Small intestine (tissue), 7 donors: Measurements from ENCODE around the gene PYDC1. TPM values are rescaled to one million over a fixed set of nuclear protein-coding genes. Genes with fewer than 3 reads are reported as not detected.

ENCODE experiments used
- DNase-seq, 2 donors: peaks; one replicate each; pipeline versions ENCODE4 v3.0.0 to v3.0.0-alpha.2; 2013
- FAIRE-seq: peaks from 2 replicates; lab custom pipeline; 2012; peaks lifted over from hg19 to GRCh38; lab: Jason Lieb, UNC
- H3K27ac ChIP-seq, 3 donors: one replicate each; pipeline ENCODE4 v1.5.1; 2013; ENCODE audit warnings: low read length in 2 of 3, mild to moderate bottlenecking in 2 of 3, control low read depth in 1 of 3, inconsistent platforms in 1 of 3, low read depth in 1 of 3, moderate library complexity in 1 of 3
- H3K27me3 ChIP-seq, 3 donors: one replicate each; pipeline ENCODE4 v1.6.1; 2013; ENCODE audit warnings: low read length in 3 of 3, inconsistent platforms in 1 of 3; ENCODE audit not compliant: control insufficient read depth in 3 of 3, insufficient read depth in 3 of 3
- H3K36me3 ChIP-seq, 3 donors: one replicate each; pipeline ENCODE4 v1.6.1; 2013; ENCODE audit warnings: low read length in 3 of 3, inconsistent platforms in 1 of 3, low read depth in 1 of 3, mild to moderate bottlenecking in 1 of 3, moderate library complexity in 1 of 3; ENCODE audit not compliant: control insufficient read depth in 3 of 3, insufficient read depth in 2 of 3
- H3K4me1 ChIP-seq, 3 donors: one replicate each; pipeline ENCODE4 v1.6.1; 2013; ENCODE audit warnings: low read length in 2 of 3, inconsistent platforms in 1 of 3, low read depth in 1 of 3, mild to moderate bottlenecking in 1 of 3, moderate library complexity in 1 of 3; ENCODE audit not compliant: control insufficient read depth in 3 of 3, insufficient read depth in 2 of 3
- H3K4me3 ChIP-seq, 3 donors: one replicate each; pipeline ENCODE4 v1.5.1; 2013; ENCODE audit warnings: low read length in 3 of 3, control low read depth in 1 of 3, inconsistent platforms in 1 of 3, low read depth in 1 of 3, mild to moderate bottlenecking in 1 of 3, moderate library complexity in 1 of 3
- H3K9me3 ChIP-seq, 2 donors: one replicate each; pipeline ENCODE4 v1.6.1; 2013; ENCODE audit warnings: low read depth in 1 of 2, low read length in 1 of 2; ENCODE audit not compliant: control insufficient read depth in 2 of 2, insufficient read depth in 1 of 2
- WGBS, 3 donors: extraction: QIAGEN DNeasy Blood & Tissue Kit; methylation state at CpG; one replicate each; pipeline ENCODE4 v1.1.7; 2013; 5-methylcytosine and 5-hydroxymethylcytosine counted together
- polyA plus RNA-seq, 4 donors: library from polyadenylated mRNA; stranded (reverse) in 3 of 4; unstranded in 1 of 4; fragments of 200-250 nt in 3 of 4; fragments of 120-200 nt in 1 of 4; gene quantifications; one replicate each; pipeline versions ENCODE4 v1.2.1 to v1.2.3, GENCODE V29; 2013
- donor health status: healthy with polysubstance abuse.
- donor health status: control.
- donor health status: control.
- donor health status: Bipolar disorder and iron deficiency.
- donor health status: healthy.

PYDC1 gene
- polyA plus RNA-seq, 4 donors = 0.32 TPM; not detected in 3

GRCh38 chr16:31194898-31195297 lies 22.0 kb downstream of the PYDC1 start:
- WGBS, 3 donors = 77 to 82% (median 80%) methylated on average over 7 of the region's 7 CpGs
- Histone ChIP-seq H3K27ac (no peak overlapping the region), H3K4me1 (peaks cover 0 to 2% (median 0%) of the 10 kb centered on the region in 3 donors), H3K27me3 (no peaks in the 10 kb centered on the region), H3K4me3 (no peak overlapping the region), H3K9me3 (no peaks in the 10 kb centered on the region), H3K36me3 (peaks cover 27 to 72% (median 36%) of the 10 kb centered on the region in 3 donors)
- no peak for DNase-seq
- no peak for FAIRE-seq

- Histone ChIP-seq H3K36me3 (peaks cover 30 to 72% (median 42%) of the 10 kb centered on the region in 3 donors), H3K9me3 (no peaks in the 10 kb centered on the region), H3K4me3 (no peak overlapping the region), H3K27ac (no peak overlapping the region), H3K27me3 (no peaks in the 10 kb centered on the region), H3K4me1 (no peaks in the 10 kb centered on the region)
- WGBS, 3 donors = 83 to 94% (median 89%) methylated on average over 2 of the region's 2 CpGs
- no peak for FAIRE-seq
- DNase-seq = no peak
Measured at GRCh38 chr16:31193874-31194273, 23.1 kb downstream of the PYDC1 start.

- Histone ChIP-seq H3K36me3 (peaks cover 35 to 69% (median 44%) of the 10 kb centered on the region in 3 donors), H3K27me3 (no peaks in the 10 kb centered on the region), H3K4me3 (no peak overlapping the region), H3K9me3 (no peaks in the 10 kb centered on the region), H3K4me1 (no peaks in the 10 kb centered on the region), H3K27ac (no peak overlapping the region)
- WGBS, 3 donors = 90 to 93% (median 91%) methylated on average over 16 of the region's 16 CpGs
- FAIRE-seq (no peak), DNase-seq (no peak)
Measured at GRCh38 chr16:31192856-31193642, 23.9 kb downstream of the PYDC1 start.

GRCh38 chr16:31191697-31192428 lies 25.1 kb downstream of the PYDC1 start:
- Histone ChIP-seq H3K9me3 (no peaks in the 10 kb centered on the region), H3K4me1 (no peaks in the 10 kb centered on the region), H3K27me3 (no peaks in the 10 kb centered on the region), H3K4me3 (no peak overlapping the region), H3K36me3 (peaks cover 40 to 70% (median 53%) of the 10 kb centered on the region in 3 donors), H3K27ac (no peak overlapping the region)
- WGBS, 3 donors = 83 to 87% (median 85%) methylated on average over 5 of the region's 5 CpGs
- FAIRE-seq = no peak
- DNase-seq = no peak

GRCh38 chr16:31190818-31191444 lies 26.0 kb downstream of the PYDC1 start:
- no peaks in the 10 kb centered on the region for H3K27me3 ChIP-seq
- H3K9me3 ChIP-seq = no peaks in the 10 kb centered on the region
- peaks cover 48 to 66% (median 62%) of the 10 kb centered on the region in 3 donors for H3K36me3 ChIP-seq
- DNase-seq (no peak), FAIRE-seq (no peak)
- H3K4me3 ChIP-seq = no peak overlapping the region
- 91 to 93% (median 93%) methylated on average over 17 of the region's 17 CpGs for WGBS, 3 donors
- no peaks in the 10 kb centered on the region for H3K4me1 ChIP-seq
- H3K27ac ChIP-seq = no peak overlapping the region

GRCh38 chr16:31190061-31190460 lies 26.9 kb downstream of the PYDC1 start:
- Histone ChIP-seq H3K27ac (no peak overlapping the region), H3K9me3 (no peaks in the 10 kb centered on the region), H3K4me1 (no peaks in the 10 kb centered on the region), H3K36me3 (peaks cover 53 to 68% (median 59%) of the 10 kb centered on the region in 3 donors), H3K4me3 (no peak overlapping the region), H3K27me3 (no peaks in the 10 kb centered on the region)
- FAIRE-seq (no peak), DNase-seq (no peak)
- WGBS, 3 donors = 95 to 96% (median 95%) methylated on average over 12 of the region's 12 CpGs

GRCh38 chr16:31189412-31189778 lies 27.5 kb downstream of the PYDC1 start:
- no peaks in the 10 kb centered on the region for H3K27me3 ChIP-seq
- no peaks in the 10 kb centered on the region for H3K4me1 ChIP-seq
- H3K36me3 ChIP-seq = peaks cover 53 to 70% (median 60%) of the 10 kb centered on the region in 3 donors
- no peak overlapping the region for H3K4me3 ChIP-seq
- no peak overlapping the region for H3K27ac ChIP-seq
- 84 to 89% (median 88%) methylated on average over 2 of the region's 2 CpGs for WGBS, 3 donors
- no peak for DNase-seq
- no peaks in the 10 kb centered on the region for H3K9me3 ChIP-seq
- FAIRE-seq = no peak
